Muscle layer of colon (tissue), 2 donors: Measurements from ENCODE around the gene PROS1.
"Not testable (repeated sequence)": the region's sequence is repeated elsewhere in the genome, so short reads cannot be mapped to it uniquely, and the experiment has no call there.

Source experiments
- H3K27ac ChIP-seq: one replicate; pipeline ENCODE4 v1.7.0; 2013; ENCODE audit warnings: low read depth, mild to moderate bottlenecking, low read length, moderate library complexity
- H3K27me3 ChIP-seq, 2 donors: one replicate each; pipeline ENCODE4 v1.7.0; 2013; ENCODE audit warnings: low read length in 2 of 2, mild to moderate bottlenecking in 2 of 2; ENCODE audit not compliant: insufficient read depth in 2 of 2, control insufficient read depth in 1 of 2
- H3K36me3 ChIP-seq: one replicate; pipeline ENCODE4 v1.7.0; 2013; ENCODE audit warnings: mild to moderate bottlenecking, low read length; ENCODE audit not compliant: insufficient read depth
- H3K4me1 ChIP-seq: one replicate; pipeline ENCODE4 v1.7.0; 2013; ENCODE audit warnings: mild to moderate bottlenecking, low read length; ENCODE audit not compliant: insufficient read depth
- H3K4me3 ChIP-seq, 2 donors: one replicate each; pipeline ENCODE4 v1.7.0; 2013; ENCODE audit warnings: low read length in 2 of 2, low read depth in 1 of 2, mild to moderate bottlenecking in 1 of 2, moderate library complexity in 1 of 2
- H3K9ac ChIP-seq: one replicate; pipeline ENCODE4 v1.7.0; 2013; ENCODE audit warnings: low read length
- H3K9me3 ChIP-seq: one replicate; pipeline ENCODE4 v1.7.0; 2013; ENCODE audit warnings: mild to moderate bottlenecking, low read length
- donor health status: abdominal sarcoma.
- donor health status: Adenocarcinoma of cecum.

PROS1 gene

DNA sequence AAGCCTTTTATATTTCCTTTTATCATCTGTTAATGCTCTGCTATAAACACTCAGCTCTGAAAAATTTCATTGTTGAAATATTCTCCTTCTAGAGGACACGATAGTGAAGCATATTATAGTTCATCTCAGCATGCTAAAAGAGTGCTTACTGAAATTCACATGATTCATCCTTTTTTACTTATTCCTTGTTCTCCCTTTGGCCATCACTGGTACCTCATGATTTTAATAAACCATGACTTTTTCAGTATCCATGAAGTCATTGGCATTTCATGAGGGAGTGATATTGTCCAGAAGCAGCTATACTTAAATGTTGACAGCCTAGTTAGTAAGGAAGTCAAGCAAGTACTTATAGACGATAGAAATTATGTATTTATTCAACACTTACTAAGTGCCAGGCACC is 112.7 kb downstream of the PROS1 start:
- Histone ChIP-seq H3K9ac (no peak overlapping the region), H3K27me3 (no peaks in the 10 kb centered on the region), H3K27ac (no peak overlapping the region), H3K4me1 (no peaks in the 10 kb centered on the region), H3K4me3 (no peak overlapping the region), H3K9me3 (no peaks in the 10 kb centered on the region), H3K36me3 (no peaks in the 10 kb centered on the region)

DNA sequence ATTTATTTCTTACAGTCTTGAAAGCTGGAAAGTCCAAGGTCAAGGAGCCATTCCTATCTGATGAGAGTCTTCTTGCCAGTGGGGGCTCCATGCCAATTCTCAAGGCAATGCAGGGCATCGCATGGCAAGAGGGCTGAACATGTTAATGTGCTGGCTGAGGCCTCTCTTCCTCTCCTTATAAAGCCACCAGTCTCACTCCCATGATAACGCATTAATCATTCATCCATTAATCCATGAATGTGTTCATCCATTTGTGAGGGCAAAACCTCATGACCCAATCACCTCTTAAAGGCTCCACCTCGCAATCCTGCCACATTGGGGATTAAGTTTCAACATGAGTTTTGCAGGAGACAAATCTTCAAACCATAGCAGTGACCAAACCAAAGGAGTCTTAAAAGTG is 118.3 kb downstream of the PROS1 start:
- Histone ChIP-seq H3K9ac (no peak overlapping the region), H3K36me3 (no peaks in the 10 kb centered on the region), H3K4me1 (no peaks in the 10 kb centered on the region), H3K4me3 (no peak overlapping the region), H3K27ac (no peak overlapping the region), H3K27me3 (no peaks in the 10 kb centered on the region), H3K9me3 (no peaks in the 10 kb centered on the region)

DNA sequence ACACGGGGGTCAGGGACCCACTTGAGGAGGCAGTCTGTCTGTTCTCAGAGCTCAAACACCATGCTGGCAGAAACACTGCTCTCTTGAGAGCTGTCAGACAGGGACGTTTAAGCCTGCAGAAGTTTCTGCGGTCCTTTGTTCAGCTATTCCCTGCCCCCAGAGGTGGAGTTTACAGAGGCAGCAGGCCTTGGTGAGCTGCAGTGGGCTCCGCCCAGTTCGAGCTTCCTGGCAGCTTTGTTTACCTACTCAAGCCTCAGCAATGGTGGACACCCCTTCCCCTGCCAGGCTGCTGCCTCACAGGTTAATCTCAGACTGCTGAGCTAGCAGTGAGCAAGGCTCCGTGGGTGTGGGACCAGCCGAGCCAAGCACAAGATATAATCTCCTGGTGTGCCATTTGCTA is 121.5 kb downstream of the PROS1 start:
- H3K9ac ChIP-seq: not testable (repeated sequence)

DNA sequence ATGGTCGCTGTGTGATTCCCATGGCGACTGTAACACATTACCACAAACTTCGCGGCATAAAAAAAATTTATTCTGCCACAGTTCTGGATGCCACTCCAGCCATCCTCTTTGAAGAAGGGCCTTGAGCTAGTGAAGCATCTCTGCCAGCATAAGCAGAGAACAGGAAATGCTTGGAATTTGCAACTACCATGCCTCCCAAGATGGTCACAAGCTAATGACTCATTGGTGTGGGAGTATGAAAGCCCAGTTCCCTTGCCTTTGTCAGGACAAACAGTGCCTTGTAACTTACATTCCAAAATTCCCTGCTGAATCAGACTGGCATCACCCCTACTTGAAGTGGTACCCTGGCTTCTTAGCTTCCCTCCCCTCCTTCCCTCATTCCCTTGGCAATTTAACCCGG is 129.7 kb downstream of the PROS1 start:
- H3K4me3 ChIP-seq: no peak overlapping the region

More for the DNA sequence above, 121.5 kb downstream of the PROS1 start:
- H3K27ac ChIP-seq, H3K27me3 ChIP-seq, H3K4me3 ChIP-seq, H3K36me3 ChIP-seq, H3K9me3 ChIP-seq, H3K4me1 ChIP-seq: not testable (repeated sequence)

DNA sequence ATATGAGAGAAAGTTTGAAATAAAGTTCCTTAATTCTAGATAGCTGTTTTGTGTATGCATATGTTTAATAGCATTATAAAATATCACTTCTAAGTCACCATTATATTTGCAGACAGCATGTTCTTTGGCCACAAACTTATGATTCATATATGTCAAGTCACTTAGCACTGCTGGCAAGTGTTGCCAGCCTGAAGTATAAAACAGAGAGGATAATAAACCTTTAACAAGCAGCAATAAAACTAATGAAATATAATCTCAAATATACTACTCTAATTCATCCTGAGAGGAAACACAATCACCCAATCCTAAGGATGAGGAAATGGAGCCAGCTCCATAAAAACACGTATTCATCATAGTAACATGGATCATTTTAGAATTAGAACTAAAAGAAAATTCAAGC is 134.5 kb downstream of the PROS1 start:
- H3K9ac ChIP-seq, H3K9me3 ChIP-seq, H3K4me3 ChIP-seq, H3K27me3 ChIP-seq, H3K36me3 ChIP-seq, H3K27ac ChIP-seq, H3K4me1 ChIP-seq: not testable (repeated sequence)

More for the DNA sequence above, 129.7 kb downstream of the PROS1 start:
- H3K36me3 ChIP-seq: no peaks in the 10 kb centered on the region
- H3K9me3 ChIP-seq: no peaks in the 10 kb centered on the region
- no peaks in the 10 kb centered on the region for H3K27me3 ChIP-seq
- H3K9ac ChIP-seq: no peak overlapping the region
- no peaks in the 10 kb centered on the region for H3K4me1 ChIP-seq
- no peak overlapping the region for H3K27ac ChIP-seq
